HepG2 (cell line): ENCODE measurements around the gene SAC3D1. TPM values are rescaled to one million over a fixed set of nuclear protein-coding genes. Genes with fewer than 3 reads are reported as not detected.

ENCODE experiments used
- ATAC-seq: fragments of 200-7000 bp; cut with Tn5 transposase; 3 replicates; pipeline ENCODE4 v1.9.1; 2020; ENCODE audit warnings: mild to moderate bottlenecking, moderate library complexity
- BruUV-seq: library from RNA; stranded (reverse); fragments of 400-500 nt; replicated peaks from 2 replicates; lab custom pipeline; 2021; lab: Mats Ljungman, UMichigan
- CTCF ChIA-PET: fragments of 300-600 bp; formaldehyde crosslinking; extraction: SDS; loops from one replicate; lab custom pipeline; 2021; ENCODE audit warnings: low total read pairs, inconsistent platforms, low intra/inter-chr PET ratio; lab: Yijun Ruan, JAX
- POLR2A ChIA-PET: fragments of 350-600 bp; sonication (Branson Sonifier 250); formaldehyde crosslinking; loops from one replicate; lab custom pipeline; 2020; ENCODE audit warnings: antibody characterized with exemption, inconsistent platforms; lab: Yijun Ruan, JAX
- DNase-seq: peaks from one replicate; pipeline ENCODE4 v3.0.0-alpha.2; 2015; ENCODE audit warnings: low spot score
- FAIRE-seq: peaks from 3 replicates; lab custom pipeline; 2011; peaks lifted over from hg19 to GRCh38; lab: Jason Lieb, UNC
- H2AFZ ChIP-seq: one replicate; pipeline ENCODE4 v1.6.1; 2011; ENCODE audit warnings: low read length, inconsistent platforms
- H3K27ac ChIP-seq: fragments of 300-600 bp; 3 replicates; pipeline ENCODE4 v1.8.0; 2011; ENCODE audit warnings: mixed run types, mild to moderate bottlenecking, mixed read lengths, low read length, inconsistent platforms; ENCODE audit not compliant: insufficient read depth; ENCODE audit errors: extremely low read length
- H3K27me3 ChIP-seq, 2 experiments: fragments of 200-600 bp in 1 of 2; 2 replicates in 1 of 2; 3 replicates in 1 of 2; pipeline versions ENCODE4 v1.6.0 to v1.8.0; 2011; ENCODE audit warnings: low read length in 2 of 2, mild to moderate bottlenecking in 2 of 2, moderate library complexity in 2 of 2, inconsistent platforms in 1 of 2; ENCODE audit not compliant: insufficient read depth in 2 of 2, control insufficient read depth in 1 of 2
- H3K36me3 ChIP-seq, 2 experiments: fragments of 200-600 bp in 1 of 2; replicated peaks in 1 of 2; 2 replicates in 1 of 2; 3 replicates in 1 of 2; pipeline versions ENCODE4 v1.5.1 to v1.8.0; 2011; ENCODE audit warnings: low read length in 2 of 2, inconsistent platforms in 1 of 2; ENCODE audit not compliant: insufficient read depth in 2 of 2, control insufficient read depth in 1 of 2
- H3K4me1 ChIP-seq: 2 replicates; pipeline ENCODE4 v1.5.1; 2012; ENCODE audit warnings: low read length, inconsistent platforms; ENCODE audit not compliant: insufficient read depth
- H3K4me2 ChIP-seq: 2 replicates; pipeline ENCODE4 v1.6.0; 2011; ENCODE audit warnings: low read depth, low read length, inconsistent platforms
- H3K4me3 ChIP-seq, 3 experiments: fragments of 200-600 bp in 1 of 3; sonication (generic), shearing (Covaris generic) in 1 of 3; replicated peaks in 1 of 3; 2 replicates each; pipeline ENCODE4 v1.5.1; 2011 to 2016; ENCODE audit warnings: low read length in 3 of 3, inconsistent platforms in 2 of 3, low read depth in 2 of 3, mild to moderate bottlenecking in 2 of 3, control low read depth in 1 of 3, mixed read lengths in 1 of 3; ENCODE audit not compliant: insufficient read depth in 1 of 3
- H3K79me2 ChIP-seq: one replicate; pipeline ENCODE4 v1.6.1; 2011; ENCODE audit warnings: low read length, inconsistent platforms; ENCODE audit not compliant: insufficient read depth
- H3K9ac ChIP-seq: 2 replicates; pipeline ENCODE4 v1.6.0; 2011; ENCODE audit warnings: mild to moderate bottlenecking, low read depth, low read length, inconsistent platforms; ENCODE audit not compliant: insufficient read depth
- H3K9me3 ChIP-seq: 2 replicates; pipeline ENCODE4 v1.5.1; 2012; ENCODE audit warnings: mild to moderate bottlenecking, low read length
- H4K20me1 ChIP-seq: 2 replicates; pipeline ENCODE4 v1.6.0; 2011; ENCODE audit warnings: inconsistent platforms, mild to moderate bottlenecking, low read length, moderate library complexity; ENCODE audit not compliant: insufficient read depth
- AGO2 ChIP-seq: fragments of 200-400 bp; formaldehyde crosslinking; optimal IDR thresholded peaks from 2 replicates; pipeline ENCODE3; 2017; ENCODE audit warnings: mild to moderate bottlenecking, low read depth, low read length, moderate library complexity
- GATAD2A ChIP-seq: IDR thresholded peaks from 2 replicates; pipeline ENCODE4 v1.6.1; 2016
- KAT8 ChIP-seq: IDR thresholded peaks from 2 replicates; pipeline ENCODE4 v1.6.1; 2016; ENCODE audit warnings: missing genetic modification reagents, missing compliant biosample characterization
- NFKB2 ChIP-seq: sonication (generic); formaldehyde crosslinking; IDR thresholded peaks from 2 replicates; pipeline ENCODE4 v1.4.0; 2020; ENCODE audit warnings: missing genetic modification reagents, borderline replicate concordance
- RBFOX2 ChIP-seq: fragments of 200-400 bp; formaldehyde crosslinking; IDR thresholded peaks from 2 replicates; pipeline ENCODE4 v1.6.1; 2017; ENCODE audit warnings: low read depth, mild to moderate bottlenecking, low read length
- SNRNP70 ChIP-seq: fragments of 200-400 bp; formaldehyde crosslinking; IDR thresholded peaks from 2 replicates; pipeline ENCODE4 v1.6.1; 2017; ENCODE audit warnings: mild to moderate bottlenecking, low read depth, low read length, moderate library complexity
- ZFP36L1 ChIP-seq: sonication (generic); formaldehyde crosslinking; IDR thresholded peaks from 2 replicates; pipeline ENCODE4 v1.8.0; 2022; ENCODE audit warnings: mild to moderate bottlenecking, missing genetic modification reagents, moderate library complexity
- ZNF484 ChIP-seq: sonication (generic); formaldehyde crosslinking; IDR thresholded peaks from 2 replicates; pipeline ENCODE4 v1.5.1; 2020; ENCODE audit warnings: mild to moderate bottlenecking, low read depth, missing genetic modification reagents, borderline replicate concordance
- ZNF547 ChIP-seq: sonication (generic); formaldehyde crosslinking; IDR thresholded peaks from 2 replicates; pipeline ENCODE4 v1.5.1; 2020; ENCODE audit warnings: mild to moderate bottlenecking, missing genetic modification reagents
- ZNF605 ChIP-seq: sonication (generic); formaldehyde crosslinking; IDR thresholded peaks from 2 replicates; pipeline ENCODE4 v1.8.0; 2022; ENCODE audit warnings: mild to moderate bottlenecking, missing genetic modification reagents
- ZSCAN25 ChIP-seq: sonication (generic); formaldehyde crosslinking; IDR thresholded peaks from 2 replicates; pipeline ENCODE4 v1.8.0; 2022; ENCODE audit warnings: mild to moderate bottlenecking, missing genetic modification reagents
- WGBS: methylation state at CpG from one replicate; pipeline ENCODE4 v1.1.6; 2017; ENCODE audit warnings: low lambda C conversion rate; 5-methylcytosine and 5-hydroxymethylcytosine counted together
- in situ Hi-C: cut with HindIII; loops from 2 replicates; pipeline ENCODE4 v1.10.0; 2017; ENCODE audit warnings: low pct_unique_long_range_greater_than_20kb; ENCODE audit not compliant: extremely low pct_ligation_motif_present
- intact Hi-C: fragments of 100-400 bp; cut with micrococcal nuclease; formaldehyde crosslinking; loops from one replicate; pipeline ENCODE4 v1.10.0; 2022; ENCODE audit not compliant: unreplicated experiment
- polyA plus RNA-seq, 8 experiments: library from polyadenylated mRNA; depleted of rRNA in 3 of 8; stranded (reverse) in 7 of 8; unstranded in 1 of 8; fragments of >200 nt; fragmentation: Illumina TruSeq in 4 of 8; extraction: Trizol in 4 of 8; gene quantifications; 2 replicates each; pipeline versions ENCODE4 v1.2.1 to v1.2.3, GENCODE V29; 2011 to 2016; ENCODE audit warnings: low read depth in 4 of 8, missing spikeins in 1 of 8, mixed read lengths in 1 of 8; ENCODE audit not compliant: insufficient read depth in 1 of 8
- total RNA-seq, 5 experiments: library from RNA; depleted of rRNA; stranded (reverse); fragments of >200 nt; fragmentation: Illumina TruSeq; extraction: Trizol; gene quantifications; 2 replicates each; pipeline ENCODE4 v1.2.3, GENCODE V29; 2016; ENCODE audit warnings: low read depth in 1 of 5
- TF ChIP-seq, protein P1 (sequence below), 2 experiments: fragments of 450-650 bp in 1 of 2; sonication (generic) in 1 of 2; formaldehyde crosslinking; IDR thresholded peaks; 2 replicates each; pipeline versions ENCODE4 v1.5.0 to v1.8.0; 2020 to 2022; ENCODE audit warnings: mild to moderate bottlenecking in 1 of 2, missing genetic modification reagents in 1 of 2

SAC3D1 gene
- total and polyA plus RNA-seq, 2 of the 13 experiments (the other 11 are each of a cell fraction or from before 2014, with no cell fraction given) = 7.4 to 36.3 TPM

DNA sequence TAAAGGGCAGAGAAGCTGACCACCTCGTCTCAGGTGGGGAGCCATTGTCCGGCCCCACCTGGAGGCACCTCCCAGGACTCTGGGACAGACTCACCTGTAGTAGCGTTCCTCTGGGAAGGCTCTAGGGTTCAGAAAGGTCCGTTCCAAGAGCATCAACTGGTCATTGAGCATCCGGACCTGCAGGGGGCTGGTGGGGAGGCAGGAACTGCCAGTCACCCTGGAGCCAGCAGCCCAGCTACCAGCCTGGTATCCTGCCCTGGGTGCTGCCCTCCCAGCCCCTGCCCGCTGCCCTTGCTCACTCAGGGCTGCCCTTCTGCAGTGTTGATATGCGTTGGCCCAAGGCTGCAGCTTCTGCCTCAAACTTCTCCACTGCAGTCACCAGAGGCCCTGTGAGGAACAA is 4.7 kb downstream of the SAC3D1 start (continued):
- TF ChIP-seq ZNF605 (CRISPR knock-in tag) = no peak
- TF ChIP-seq, all 625 proteins: peak for 0

DNA sequence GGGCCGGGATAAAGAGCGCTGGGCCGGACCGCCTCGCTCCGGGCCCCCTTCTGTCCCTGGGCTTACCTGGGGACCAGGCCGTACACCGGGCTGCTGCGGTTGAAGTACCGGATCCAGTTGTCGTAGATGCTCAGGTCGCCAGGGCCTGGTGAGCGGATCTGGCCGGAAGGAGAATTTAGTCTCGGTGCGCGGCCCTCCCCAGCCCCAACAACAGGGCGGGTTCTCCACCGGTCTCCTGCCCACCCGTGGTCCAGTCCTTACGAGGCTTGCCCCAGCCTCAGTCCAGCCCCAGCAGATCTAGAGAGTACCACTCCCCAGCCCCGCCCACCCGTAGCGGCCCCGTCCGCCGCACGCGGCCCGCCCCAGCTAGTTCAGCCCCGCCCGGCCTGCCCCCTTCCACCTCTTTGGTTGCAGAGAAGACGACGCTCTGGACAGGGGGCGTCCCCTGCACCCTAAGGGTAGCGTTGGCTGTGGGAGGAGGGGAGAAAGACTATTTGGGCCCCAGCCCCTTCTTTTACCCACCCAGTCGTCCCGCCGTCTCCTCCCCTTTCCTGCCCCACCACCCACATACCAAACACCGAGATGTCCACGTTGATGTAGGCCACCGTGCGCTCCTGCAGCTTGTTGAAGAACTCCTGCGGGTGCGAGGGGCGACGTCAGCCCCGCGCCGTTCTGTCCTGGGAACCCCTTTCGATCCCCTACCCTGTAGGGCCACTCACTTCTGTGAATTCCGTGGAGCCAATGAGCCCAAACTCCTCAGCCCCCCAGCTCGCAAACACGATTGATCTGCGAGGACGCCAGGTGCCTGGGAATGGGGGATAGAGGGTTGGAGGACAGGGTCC is 6.8 kb downstream of the SAC3D1 start:
- no peaks in the 10 kb centered on the region for H4K20me1 ChIP-seq
- no peak overlapping the region for H3K4me3 ChIP-seq
- H3K79me2 ChIP-seq = no peaks in the 10 kb centered on the region
- POLR2A ChIA-PET = interaction anchor here (2.6 kb wide), 1 partner anchor 11 kb away, joined by 8 read pairs; the partner anchor contains the start of gene NAALADL1
- in situ Hi-C loops = no loop called here
- H3K27me3 ChIP-seq = no peaks in the 10 kb centered on the region
- peaks cover 3 to 18% of the 10 kb centered on the region in 2 experiments; a peak in 3 of 5 replicates for H3K36me3 ChIP-seq
- H3K4me1 ChIP-seq = peaks cover 6% of the 10 kb centered on the region
- DNase-seq (no peak), FAIRE-seq (no peak), ATAC-seq (no peak)
- TF ChIP-seq RBFOX2 (0 out of 2 replicates have a peak, but pooled peaks have one; percentile 32), SNRNP70 (no peak), AGO2 (peak; percentile 33)
- H3K9me3 ChIP-seq = no peaks in the 10 kb centered on the region
- no peak overlapping the region for H3K4me2 ChIP-seq
- H2AFZ ChIP-seq = no peak overlapping the region
- no peak overlapping the region for H3K9ac ChIP-seq
- intact Hi-C loops = no loop called here
- no TSS peak for BruUV-seq
- CTCF ChIA-PET = no interaction called here
- 95% methylated on average over 49 of the region's 56 CpGs for WGBS
- no peak overlapping the region for H3K27ac ChIP-seq

DNA sequence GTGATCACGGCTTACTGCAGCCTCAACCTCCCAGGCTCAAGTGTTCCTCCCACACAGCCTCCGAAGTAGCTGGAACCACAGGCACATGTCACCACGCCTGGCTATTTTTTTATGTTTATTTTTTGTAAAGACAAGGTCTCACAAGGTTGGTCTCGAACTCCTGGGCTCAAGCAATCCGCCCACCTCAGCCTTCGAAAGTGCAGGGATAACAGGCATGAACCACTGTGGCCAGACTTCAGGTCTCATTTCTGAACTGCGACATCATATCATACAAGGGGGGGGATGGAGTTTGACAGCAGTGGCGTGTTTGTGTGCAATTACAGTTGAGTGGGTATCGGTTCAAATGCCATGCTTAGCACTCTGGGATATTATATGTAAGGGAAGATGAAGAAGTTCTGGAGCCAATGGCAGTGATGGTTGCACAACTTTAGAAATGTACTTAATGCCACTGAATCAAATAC is 10.4 kb downstream of the SAC3D1 start:
- CTCF ChIA-PET = no interaction called here
- no peak for DNase-seq
- no peak overlapping the region for H3K9ac ChIP-seq
- WGBS = 98% methylated on average over 9 of the region's 9 CpGs
- peaks cover 10% of the 10 kb centered on the region for H3K4me1 ChIP-seq
- no peaks in the 10 kb centered on the region for H3K9me3 ChIP-seq
- no peak for FAIRE-seq
- POLR2A ChIA-PET = interaction anchor here (0.7 kb wide), 1 partner anchor 273 kb away, joined by 4 read pairs; no protein-coding TSS in a partner anchor
- no peak overlapping the region for H2AFZ ChIP-seq
- no peaks in the 10 kb centered on the region for H3K79me2 ChIP-seq
- in situ Hi-C loops (no loop called here), intact Hi-C loops (no loop called here)
- BruUV-seq = no TSS peak
- no peak overlapping the region for H3K27ac ChIP-seq
- H4K20me1 ChIP-seq = no peaks in the 10 kb centered on the region
- ATAC-seq = no peak
- no peak overlapping the region for H3K4me2 ChIP-seq
- H3K27me3 ChIP-seq = no peaks in the 10 kb centered on the region
- H3K36me3 ChIP-seq = no peaks in the 10 kb centered on the region
- H3K4me3 ChIP-seq = no peak overlapping the region
- TF ChIP-seq ZNF484 (CRISPR knock-in tag) (no peak), NFKB2 (CRISPR knock-in tag) (no peak), ZNF547 (no peak), ZSCAN25 (CRISPR knock-in tag) (no peak), ZFP36L1 (CRISPR knock-in tag) (no peak), GATAD2A (CRISPR knock-in tag) (no peak), KAT8 (no peak)
- TF ChIP-seq, protein P1, sequence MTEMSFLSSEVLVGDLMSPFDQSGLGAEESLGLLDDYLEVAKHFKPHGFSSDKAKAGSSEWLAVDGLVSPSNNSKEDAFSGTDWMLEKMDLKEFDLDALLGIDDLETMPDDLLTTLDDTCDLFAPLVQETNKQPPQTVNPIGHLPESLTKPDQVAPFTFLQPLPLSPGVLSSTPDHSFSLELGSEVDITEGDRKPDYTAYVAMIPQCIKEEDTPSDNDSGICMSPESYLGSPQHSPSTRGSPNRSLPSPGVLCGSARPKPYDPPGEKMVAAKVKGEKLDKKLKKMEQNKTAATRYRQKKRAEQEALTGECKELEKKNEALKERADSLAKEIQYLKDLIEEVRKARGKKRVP (CRISPR knock-in tag; IDR thresholded peaks at IDR 0.05) = no peak
